HG02938 (cell line): ENCODE measurements around the gene STK11.
"Not testable (repeated sequence)": the region's sequence is repeated elsewhere in the genome, so short reads cannot be mapped to it uniquely, and the experiment has no call there.

ENCODE experiments used
- ATAC-seq: cut with Tn5 transposase; IDR thresholded peaks from one replicate; pipeline ENCODE4 v1.9.1; 2021; ENCODE audit warnings: mild to moderate bottlenecking, moderate library complexity; ENCODE audit not compliant: unreplicated experiment

Gene STK11

GRCh38 chr19:1169411-1169791 is 36.2 kb upstream of the STK11 start:
- ATAC-seq = no peak

GRCh38 chr19:1169921-1170885 is 35.4 kb upstream of the STK11 start:
- no peak for ATAC-seq

GRCh38 chr19:1170938-1171754 is 34.4 kb upstream of the STK11 start:
- ATAC-seq = no peak

GRCh38 chr19:1171755-1172352 is 33.7 kb upstream of the STK11 start:
- ATAC-seq = no peak

GRCh38 chr19:1172353-1173158 is 33.0 kb upstream of the STK11 start:
- no peak for ATAC-seq

GRCh38 chr19:1173159-1173844 is 32.3 kb upstream of the STK11 start:
- ATAC-seq = no peak

GRCh38 chr19:1173845-1174809 is 31.5 kb upstream of the STK11 start, which contains the start of gene SBNO2:
SBNO2 (minus strand) TSS chr19:1174268; CDS start chr19:1154276, 19,992 bp downstream.
- ATAC-seq = no peak

- ATAC-seq = no peak
These were observed 28.1 kb upstream of the STK11 start for GRCh38 chr19:1177322-1178114.

GRCh38 chr19:1181606-1182005 is 24.0 kb upstream of the STK11 start:
- ATAC-seq = no peak

- no peak for ATAC-seq
These were observed 23.5 kb upstream of the STK11 start for GRCh38 chr19:1182068-1182467.

GRCh38 chr19:1182727-1183126 is 22.9 kb upstream of the STK11 start:
- ATAC-seq = no peak

GRCh38 chr19:1183543-1184172 is 21.9 kb upstream of the STK11 start:
- no peak for ATAC-seq

GRCh38 chr19:1189419-1189818 is 16.2 kb upstream of the STK11 start:
- ATAC-seq = no peak

GRCh38 chr19:1199531-1199930 is 6.0 kb upstream of the STK11 start:
- no peak for ATAC-seq

GRCh38 chr19:1200614-1201013 is 5.0 kb upstream of the STK11 start:
- not testable (repeated sequence) for ATAC-seq

- ATAC-seq = no peak
These were observed 729 bp downstream of the STK11 start for GRCh38 chr19:1206150-1206863.
